IPS-NIHi7 (cell line): Measurements from ENCODE around the gene KCNK16.

Experiments
- DNase-seq: peaks from one replicate; pipeline ENCODE4 v3.0.0; 2012; ENCODE audit warnings: mixed read lengths; ENCODE audit errors: extremely low spot score

The KCNK16 gene

GRCh38 chr6:39322306-39322850, at the start of gene KCNK16:
Gene KCNK16 (minus strand): TSS chr6:39322702. CDS start chr6:39322540, 162 bp downstream.
- no peak for DNase-seq

GRCh38 chr6:39370390-39370789, 47.9 kb upstream of the KCNK16 start:
- no peak for DNase-seq

GRCh38 chr6:39369987-39370386, 47.5 kb upstream of the KCNK16 start:
- no peak for DNase-seq

GRCh38 chr6:39367700-39368099, 45.2 kb upstream of the KCNK16 start:
- DNase-seq = no peak

- no peak for DNase-seq
Observed at GRCh38 chr6:39366931-39367618, 44.6 kb upstream of the KCNK16 start.

DNA sequence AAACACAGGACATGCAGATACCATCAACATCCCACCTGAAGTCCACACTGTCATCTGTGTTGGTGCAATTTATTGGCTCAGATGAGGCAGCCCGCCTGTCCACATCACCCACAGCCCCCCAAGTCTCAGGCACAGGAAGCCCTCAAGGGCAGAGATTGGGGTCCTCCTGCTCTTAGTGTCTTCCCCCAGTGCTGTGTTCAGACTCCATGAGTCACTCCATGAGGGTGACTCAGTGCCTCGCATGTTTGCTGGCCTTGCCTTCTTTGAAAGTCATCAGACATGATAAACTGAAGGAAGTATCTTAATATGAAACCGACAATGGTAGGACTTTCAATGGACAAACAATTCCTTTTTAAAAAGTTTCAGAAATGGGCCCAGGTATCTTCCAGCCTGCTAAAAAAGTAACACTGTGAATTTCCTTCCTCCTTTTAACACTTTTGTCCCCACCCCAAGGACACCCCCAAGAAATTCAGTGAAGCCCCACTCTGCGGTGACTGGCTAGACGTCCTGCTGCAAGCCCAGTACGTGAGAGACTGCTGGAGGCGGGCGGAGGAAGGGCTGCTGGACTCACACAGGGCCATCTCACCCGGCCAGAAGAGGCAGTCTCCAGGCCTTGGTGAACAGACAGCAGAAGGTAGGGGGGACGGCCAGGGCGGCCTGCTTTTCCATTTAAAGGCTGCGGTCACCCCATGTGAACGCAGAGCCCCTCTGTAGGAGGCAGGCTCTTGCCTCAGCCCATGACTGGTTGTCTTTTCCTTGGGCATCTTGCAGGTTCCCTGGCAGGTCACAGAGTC, 43.0 kb upstream of the KCNK16 start:
- DNase-seq = no peak

DNA sequence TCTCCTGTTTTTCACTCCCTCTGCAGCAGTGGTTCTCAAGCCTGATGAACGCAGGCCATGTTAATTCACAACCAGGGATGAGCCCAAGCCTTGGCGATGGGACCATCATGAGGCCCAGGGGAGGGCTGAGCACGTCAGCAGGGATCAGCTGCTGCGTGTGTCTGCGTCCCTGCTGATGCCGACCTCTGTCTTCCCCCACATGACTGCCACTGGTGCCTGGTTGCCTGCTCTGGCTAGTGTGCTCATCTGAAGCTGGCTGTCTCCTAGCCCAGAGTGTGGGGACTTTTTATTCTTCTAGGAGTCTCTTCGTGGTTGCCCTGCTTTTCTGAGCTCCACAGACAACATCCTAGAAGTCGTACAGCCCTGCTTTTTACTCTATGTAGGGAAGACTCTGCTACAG, 40.8 kb upstream of the KCNK16 start:
- no peak for DNase-seq

DNA sequence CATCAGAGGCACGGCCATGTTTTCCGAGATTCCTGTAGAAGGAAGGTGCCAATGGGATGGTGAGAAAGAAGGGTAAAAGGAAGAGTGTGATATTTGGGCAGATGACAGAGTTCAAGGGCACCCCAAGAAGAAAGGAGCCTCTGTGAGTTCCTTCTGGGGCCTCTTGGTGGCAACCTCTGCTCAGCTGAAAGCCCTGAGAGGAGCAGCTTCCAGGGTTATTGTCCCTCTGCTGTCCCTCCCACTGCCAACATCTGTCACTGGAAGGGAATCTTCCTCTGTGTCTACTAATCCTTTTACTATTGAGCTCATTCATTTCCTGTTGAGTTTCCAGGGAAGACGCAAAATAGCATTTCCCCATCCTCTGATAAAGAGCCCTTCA, 40.0 kb upstream of the KCNK16 start:
- peak; percentile 51 for DNase-seq

DNA sequence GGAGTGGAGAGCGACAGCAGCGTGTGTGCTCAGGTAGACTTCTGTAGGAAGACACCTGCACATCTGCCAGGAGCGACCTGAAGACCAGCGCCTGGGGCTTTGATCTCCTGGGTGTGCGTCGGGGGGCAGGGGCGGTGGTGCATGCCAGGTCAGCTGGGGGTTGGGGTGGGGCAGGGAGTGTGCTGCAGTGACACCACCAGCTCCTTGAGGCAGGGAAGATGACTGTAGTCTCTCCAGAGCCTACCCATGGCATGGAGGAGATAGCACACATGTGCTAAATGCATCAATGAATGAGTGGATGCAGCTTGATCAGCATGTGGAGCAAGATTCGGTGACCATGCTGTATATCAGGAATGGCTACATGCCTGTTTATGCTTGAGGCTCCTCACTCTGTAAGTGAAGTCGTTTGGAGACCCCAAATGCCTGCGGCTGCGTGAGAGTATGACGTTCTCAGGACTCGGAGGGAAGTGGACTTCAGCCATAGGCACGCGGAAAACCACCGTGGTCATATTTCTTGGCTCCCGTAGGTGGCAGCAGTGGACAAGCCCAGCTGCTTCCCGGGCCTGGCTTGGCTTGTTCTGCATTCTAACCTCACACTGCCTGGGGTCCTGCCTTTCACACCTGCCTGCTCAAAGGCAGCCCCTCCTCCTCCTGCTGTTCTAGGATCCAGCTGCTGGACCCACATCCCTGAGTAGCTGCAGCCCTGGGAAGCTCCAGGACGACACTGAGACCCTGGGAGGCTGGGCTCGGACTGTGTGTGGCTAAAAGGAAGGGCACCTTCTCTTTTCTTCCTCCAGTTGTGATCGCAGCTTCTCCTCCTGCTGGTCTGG, 39.4 kb upstream of the KCNK16 start:
- peak; percentile 94 for DNase-seq

DNA sequence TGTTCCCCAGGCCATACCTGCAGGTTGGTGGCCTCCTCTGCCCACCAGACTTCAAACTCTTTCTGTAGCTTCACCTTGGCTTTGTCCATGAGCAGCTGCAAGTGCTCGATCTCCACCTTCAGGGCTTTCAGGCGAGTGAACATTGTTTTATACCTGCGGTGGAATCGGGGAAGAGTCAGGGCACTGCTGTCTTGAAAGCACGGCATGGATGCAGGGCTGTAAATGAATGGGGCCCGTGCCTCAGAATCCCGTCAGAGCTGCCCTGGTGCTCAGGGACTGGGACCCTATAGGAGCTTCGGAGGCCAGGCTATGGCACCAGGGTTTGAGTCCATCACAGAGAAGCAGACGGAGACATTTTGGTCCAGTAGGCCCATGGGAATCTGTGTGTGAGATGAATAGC, 37.9 kb upstream of the KCNK16 start:
- no peak for DNase-seq

DNA sequence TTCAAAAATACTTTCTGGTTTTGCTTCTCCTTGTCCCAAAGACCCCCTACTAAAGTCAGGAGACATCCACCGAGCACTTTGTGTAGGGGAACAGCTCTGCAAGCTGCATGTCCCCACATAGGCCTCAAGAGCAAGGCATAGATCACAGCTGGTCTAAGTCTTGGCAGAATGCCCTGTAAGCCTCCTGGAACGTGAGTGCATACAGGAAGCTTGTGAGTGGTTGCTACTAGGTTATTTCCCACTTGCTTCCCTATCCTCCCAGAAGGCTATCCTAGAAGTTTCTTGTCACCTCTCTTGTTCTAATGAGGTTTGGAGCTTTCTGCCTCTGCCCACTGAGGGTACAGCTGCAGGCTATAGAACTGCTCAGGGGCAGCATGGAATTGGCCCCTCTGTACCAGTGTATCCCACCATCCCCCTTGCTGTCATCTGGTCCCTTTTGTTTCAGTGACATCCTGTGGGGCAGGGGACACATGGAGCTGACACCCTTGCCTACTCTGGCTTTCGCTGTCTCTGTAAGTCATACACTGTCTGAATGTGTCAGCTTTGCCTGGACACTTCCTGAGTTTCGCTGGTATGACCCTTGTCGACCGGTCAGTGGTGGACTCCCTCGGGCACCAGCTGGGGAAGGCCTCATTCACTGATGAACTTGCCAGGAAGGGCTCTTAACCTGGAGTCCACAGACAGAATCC, 35.6 kb upstream of the KCNK16 start:
- DNase-seq = no peak

- DNase-seq = no peak
Observed at GRCh38 chr6:39353698-39354315, 31.3 kb upstream of the KCNK16 start.

- no peak for DNase-seq
Observed at GRCh38 chr6:39350723-39351505, 28.4 kb upstream of the KCNK16 start.

- DNase-seq = no peak
Observed at GRCh38 chr6:39348740-39349139, 26.2 kb upstream of the KCNK16 start.

DNA sequence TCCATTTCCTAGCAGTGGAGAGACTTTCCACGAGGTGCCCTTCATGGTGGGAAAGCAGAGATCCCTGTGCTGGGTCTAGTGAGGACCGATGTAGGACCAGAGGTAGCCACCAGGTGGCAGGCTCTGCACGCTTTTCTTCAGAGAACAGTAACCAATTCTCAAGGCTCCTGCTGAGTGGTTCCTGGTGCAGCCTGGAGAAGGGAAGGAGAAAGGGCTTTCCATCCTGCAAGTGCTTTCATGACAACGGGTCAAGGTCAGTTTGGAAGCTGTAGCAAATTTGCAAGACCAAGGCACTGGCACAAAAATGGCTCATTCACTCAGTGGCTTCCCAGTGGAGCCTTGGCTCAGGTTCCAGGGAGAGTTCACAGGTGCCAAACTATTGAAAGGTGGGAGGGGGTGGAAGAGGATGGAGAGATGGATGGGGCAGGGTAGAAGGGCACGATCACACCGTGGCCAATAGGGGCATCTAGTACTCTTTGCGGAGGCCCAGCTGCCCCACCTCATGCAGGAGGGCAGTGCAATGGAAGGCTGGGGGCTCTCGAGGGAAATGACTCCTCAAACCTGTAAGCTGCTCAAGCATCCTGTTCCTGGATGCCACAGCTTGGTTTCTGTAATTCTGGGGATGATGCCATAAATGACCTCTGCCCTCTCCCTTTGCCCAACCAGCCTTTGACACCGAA, 25.5 kb upstream of the KCNK16 start:
- DNase-seq = peak; percentile 92

DNA sequence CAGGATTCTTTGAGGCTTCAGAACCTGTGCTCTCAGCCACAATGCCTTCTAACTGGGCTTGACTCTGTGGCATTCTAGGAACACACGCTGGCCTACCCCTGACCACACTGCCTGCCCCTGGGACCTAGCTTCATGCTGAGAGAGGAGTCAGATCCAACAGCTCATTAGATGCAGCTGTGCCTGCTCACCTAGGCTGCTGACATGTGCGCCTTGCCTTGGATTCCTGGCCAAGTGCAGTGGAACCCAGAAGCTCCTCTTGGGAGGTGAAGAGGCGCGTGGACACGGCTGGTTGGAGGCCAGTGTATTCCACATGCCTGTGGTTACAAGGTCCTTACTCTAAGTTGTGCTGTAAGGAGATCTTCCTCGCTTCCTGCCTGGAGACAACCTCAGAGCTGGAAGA, 24.7 kb upstream of the KCNK16 start:
- no peak for DNase-seq

- DNase-seq = peak; percentile 62
Observed at GRCh38 chr6:39344821-39345280, 22.3 kb upstream of the KCNK16 start.

- DNase-seq = no peak
Observed at GRCh38 chr6:39343396-39343870, 20.9 kb upstream of the KCNK16 start.

GRCh38 chr6:39342692-39343395, 20.3 kb upstream of the KCNK16 start:
- no peak for DNase-seq
